Liver (tissue), 9 donors: ENCODE data around the gene DCST2. TPM values are rescaled to one million over a fixed set of nuclear protein-coding genes. Genes with fewer than 3 reads are reported as not detected.
A peak's percentile ranks its signal among the peaks of the same experiment; 100 is the strongest.

Source experiments
- DNase-seq: peaks from one replicate; pipeline ENCODE4 v3.0.0-alpha.2; 2017; ENCODE audit warnings: low spot score
- H3K27ac ChIP-seq, 2 donors: one replicate each; pipeline ENCODE4 v1.7.0; 2013; ENCODE audit warnings: inconsistent platforms in 2 of 2, low read length in 2 of 2, control low read depth in 1 of 2, low read depth in 1 of 2, mild to moderate bottlenecking in 1 of 2
- H3K27me3 ChIP-seq, 4 donors: one replicate each; pipeline versions ENCODE4 v1.6.1 to v1.7.0; 2013; ENCODE audit warnings: low read length in 3 of 4, inconsistent platforms in 1 of 4, mild to moderate bottlenecking in 1 of 4, moderate library complexity in 1 of 4; ENCODE audit not compliant: control insufficient read depth in 4 of 4, insufficient read depth in 4 of 4
- H3K36me3 ChIP-seq, 4 donors: one replicate each; pipeline versions ENCODE4 v1.6.1 to v1.7.0; 2013; ENCODE audit warnings: low read length in 3 of 4, mild to moderate bottlenecking in 3 of 4, low read depth in 1 of 4, moderate library complexity in 1 of 4; ENCODE audit not compliant: control insufficient read depth in 4 of 4, insufficient read depth in 3 of 4
- H3K4me1 ChIP-seq, 4 donors: one replicate each; pipeline versions ENCODE4 v1.6.1 to v1.7.0; 2013; ENCODE audit warnings: low read length in 3 of 4, mild to moderate bottlenecking in 3 of 4, moderate library complexity in 1 of 4; ENCODE audit not compliant: control insufficient read depth in 4 of 4, insufficient read depth in 4 of 4
- H3K4me3 ChIP-seq, 3 donors: one replicate each; pipeline versions ENCODE4 v1.6.1 to v1.7.0; 2013; ENCODE audit warnings: low read length in 3 of 3, control low read depth in 1 of 3, low read depth in 1 of 3, mild to moderate bottlenecking in 1 of 3
- H3K9ac ChIP-seq, 2 donors: one replicate each; pipeline ENCODE4 v1.7.0; 2013; ENCODE audit warnings: low read length in 2 of 2, mild to moderate bottlenecking in 2 of 2, moderate library complexity in 2 of 2, control low read depth in 1 of 2, low read depth in 1 of 2
- H3K9me3 ChIP-seq, 4 donors: one replicate each; pipeline versions ENCODE4 v1.6.1 to v1.7.0; 2013; ENCODE audit warnings: low read length in 3 of 4; ENCODE audit not compliant: control insufficient read depth in 4 of 4
- CTCF ChIP-seq: fragments of 150-350 bp; IDR thresholded peaks from 2 replicates; pipeline ENCODE4 v1.5.1; 2017; ENCODE audit warnings: improper control_type of control experiment, low read depth, low read length; ENCODE audit not compliant: missing input control
- EGR1 ChIP-seq, 2 donors: IDR thresholded peaks; 2 replicates each; pipeline ENCODE4 v1.6.1; 2016 to 2018; ENCODE audit warnings: antibody characterized with exemption in 2 of 2, low read depth in 2 of 2
- FOXA1 ChIP-seq: IDR thresholded peaks from 2 replicates; pipeline ENCODE4 v1.6.1; 2016; ENCODE audit warnings: antibody characterized with exemption
- FOXA2 ChIP-seq: IDR thresholded peaks from 2 replicates; pipeline ENCODE4 v1.6.1; 2016; ENCODE audit warnings: antibody characterized with exemption
- GABPA ChIP-seq, 2 donors: IDR thresholded peaks in 1 of 2; conservative IDR thresholded peaks in 1 of 2; 2 replicates each; pipeline ENCODE4 v1.6.1; 2016; ENCODE audit warnings: antibody characterized with exemption in 2 of 2, mild to moderate bottlenecking in 1 of 2, moderate library complexity in 1 of 2
- HNF4A ChIP-seq, 2 donors: conservative IDR thresholded peaks; 2 replicates each; pipeline ENCODE4 v1.6.1; 2016; ENCODE audit warnings: antibody characterized with exemption in 2 of 2, mild to moderate bottlenecking in 2 of 2
- JUND ChIP-seq, 2 donors: IDR thresholded peaks; 2 replicates each; pipeline ENCODE4 v1.6.1; 2016; ENCODE audit warnings: antibody characterized with exemption in 2 of 2
- NR2F2 ChIP-seq: IDR thresholded peaks from 2 replicates; pipeline ENCODE4 v1.6.1; 2016; ENCODE audit warnings: antibody characterized with exemption
- RAD21 ChIP-seq, 2 donors: IDR thresholded peaks; 2 replicates each; pipeline ENCODE4 v1.6.1; 2016; ENCODE audit warnings: antibody characterized with exemption in 2 of 2, mild to moderate bottlenecking in 2 of 2
- RXRA ChIP-seq, 2 donors: IDR thresholded peaks; 2 replicates each; pipeline ENCODE4 v1.6.1; 2017 to 2018; ENCODE audit warnings: antibody characterized with exemption in 2 of 2, mild to moderate bottlenecking in 1 of 2
- SP1 ChIP-seq: IDR thresholded peaks from 2 replicates; pipeline ENCODE4 v1.6.1; 2018; ENCODE audit warnings: antibody characterized with exemption, mild to moderate bottlenecking
- TAF1 ChIP-seq: conservative IDR thresholded peaks from 2 replicates; pipeline ENCODE4 v1.6.1; 2016; ENCODE audit warnings: antibody characterized with exemption, mild to moderate bottlenecking
- YY1 ChIP-seq: IDR thresholded peaks from 2 replicates; pipeline ENCODE4 v1.6.1; 2016; ENCODE audit warnings: antibody characterized with exemption, mild to moderate bottlenecking
- ZBTB33 ChIP-seq: IDR thresholded peaks from 2 replicates; pipeline ENCODE4 v1.6.1; 2016; ENCODE audit warnings: antibody characterized with exemption
- WGBS: extraction: QIAGEN DNeasy Blood & Tissue Kit; methylation state at CpG from one replicate; pipeline ENCODE4 v1.1.7; 2013; 5-methylcytosine and 5-hydroxymethylcytosine counted together
- polyA plus RNA-seq, 2 donors: library from polyadenylated mRNA; stranded (reverse) in 1 of 2; unstranded in 1 of 2; fragments of 200-250 nt in 1 of 2; fragments of >200 nt in 1 of 2; fragmentation: Nextera tagmentation in 1 of 2; extraction: Ambion mirVana in 1 of 2; gene quantifications; one replicate each; pipeline versions ENCODE4 v1.2.1 to v1.2.3, GENCODE V29; 2013 to 2015
- total RNA-seq, 2 donors: library from RNA; depleted of rRNA; stranded (reverse); fragments of >200 nt; gene quantifications; one replicate each; pipeline ENCODE4 v1.2.3, GENCODE V29; 2014
- TF ChIP-seq, protein P1 (sequence below): IDR thresholded peaks from 2 replicates; pipeline ENCODE4 v1.6.1; 2016; ENCODE audit warnings: antibody characterized with exemption, mild to moderate bottlenecking
- TF ChIP-seq, protein P2 (sequence below): IDR thresholded peaks from 2 replicates; pipeline ENCODE4 v1.6.1; 2016; ENCODE audit warnings: antibody characterized with exemption
- donor health status: healthy.
- donor health status: healthy.
- donor health status: healthy.
- donor health status: healthy.
- donor health status: healthy.

Gene DCST2
- total and polyA plus RNA-seq, 4 donors = 0.25 to 0.53 (median 0.27) TPM; not detected in 1

DNA sequence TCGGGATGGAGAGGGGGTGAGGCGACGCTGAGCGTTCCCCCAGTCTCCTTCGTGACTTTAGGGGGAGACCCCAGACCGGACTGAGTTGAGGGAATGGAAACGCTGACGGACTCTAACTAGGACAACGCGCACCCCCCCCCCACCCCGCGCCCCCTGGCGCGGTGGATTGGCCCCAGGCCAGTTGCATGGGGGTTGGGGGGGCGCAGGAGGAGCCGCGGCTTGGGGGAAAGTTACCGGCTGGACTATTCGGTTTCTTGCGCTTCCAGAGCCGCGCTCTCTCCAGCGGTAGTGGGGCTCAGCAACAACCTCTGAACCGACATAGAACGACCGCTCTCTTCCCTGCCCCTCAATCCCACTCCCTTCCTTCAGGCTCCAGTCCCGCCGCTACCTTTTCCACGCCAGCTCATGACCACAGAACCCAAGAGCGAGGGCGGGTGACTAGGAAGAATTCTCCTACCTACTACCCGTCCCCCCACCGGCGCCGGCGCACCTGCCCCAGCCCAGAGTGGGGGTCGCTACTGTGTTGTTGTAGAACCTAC is 30.3 kb downstream of the DCST2 start:
- Histone ChIP-seq H3K27ac (peak overlapping the region; percentile 87 to 99), H3K4me1 (peaks cover 30 to 67% (median 55%) of the 10 kb centered on the region in 4 donors), H3K9ac (peak overlapping the region; percentile 89 to 96), H3K9me3 (no peaks in the 10 kb centered on the region), H3K4me3 (peak overlapping the region; percentile 73 to 94 (median 91)), H3K27me3 (no peaks in the 10 kb centered on the region), H3K36me3 (no peaks in the 10 kb centered on the region)
- TF ChIP-seq NR2F2 (no peak), CTCF (no peak), FOXA2 (no peak), ZBTB33 (no peak), RXRA (IDR thresholded peaks at IDR 0.05) (no peak)
- DNase-seq = peak; percentile 55
- under 1% methylated on average over 37 of the region's 37 CpGs for WGBS

GRCh38 chr1:155002464-155003226 is 30.9 kb downstream of the DCST2 start, which contains the start of gene ZBTB7B:
Gene ZBTB7B, plus strand, starts transcription at chr1:155002802. Its CDS starts 11,859 bp downstream, at chr1:155014661.
- H3K27me3 ChIP-seq = no peaks in the 10 kb centered on the region
- peak within 1 kb of the TSS; percentile 73 to 94 (median 91) for H3K4me3 ChIP-seq
- H3K9me3 ChIP-seq = no peaks in the 10 kb centered on the region
- TF ChIP-seq YY1 (no peak), RAD21 (IDR thresholded peaks at IDR 0.05) (no peak), CTCF (no peak), NR2F2 (no peak), JUND (IDR thresholded peaks at IDR 0.05) (no peak), FOXA2 (no peak), SP1 (no peak), FOXA1 (no peak), TAF1 (no peak), EGR1 (IDR thresholded peaks at IDR 0.05; ENCODE audit: low read depth in 2 of 2) (no peak), GABPA (IDR thresholded peaks at IDR 0.05 in 1 of 2, conservative IDR thresholded peaks at IDR 0.05 in 1 of 2) (no peak), HNF4A (conservative IDR thresholded peaks at IDR 0.05) (no peak), ZBTB33 (no peak), RXRA (IDR thresholded peaks at IDR 0.05) (no peak)
- TF ChIP-seq, protein P1, sequence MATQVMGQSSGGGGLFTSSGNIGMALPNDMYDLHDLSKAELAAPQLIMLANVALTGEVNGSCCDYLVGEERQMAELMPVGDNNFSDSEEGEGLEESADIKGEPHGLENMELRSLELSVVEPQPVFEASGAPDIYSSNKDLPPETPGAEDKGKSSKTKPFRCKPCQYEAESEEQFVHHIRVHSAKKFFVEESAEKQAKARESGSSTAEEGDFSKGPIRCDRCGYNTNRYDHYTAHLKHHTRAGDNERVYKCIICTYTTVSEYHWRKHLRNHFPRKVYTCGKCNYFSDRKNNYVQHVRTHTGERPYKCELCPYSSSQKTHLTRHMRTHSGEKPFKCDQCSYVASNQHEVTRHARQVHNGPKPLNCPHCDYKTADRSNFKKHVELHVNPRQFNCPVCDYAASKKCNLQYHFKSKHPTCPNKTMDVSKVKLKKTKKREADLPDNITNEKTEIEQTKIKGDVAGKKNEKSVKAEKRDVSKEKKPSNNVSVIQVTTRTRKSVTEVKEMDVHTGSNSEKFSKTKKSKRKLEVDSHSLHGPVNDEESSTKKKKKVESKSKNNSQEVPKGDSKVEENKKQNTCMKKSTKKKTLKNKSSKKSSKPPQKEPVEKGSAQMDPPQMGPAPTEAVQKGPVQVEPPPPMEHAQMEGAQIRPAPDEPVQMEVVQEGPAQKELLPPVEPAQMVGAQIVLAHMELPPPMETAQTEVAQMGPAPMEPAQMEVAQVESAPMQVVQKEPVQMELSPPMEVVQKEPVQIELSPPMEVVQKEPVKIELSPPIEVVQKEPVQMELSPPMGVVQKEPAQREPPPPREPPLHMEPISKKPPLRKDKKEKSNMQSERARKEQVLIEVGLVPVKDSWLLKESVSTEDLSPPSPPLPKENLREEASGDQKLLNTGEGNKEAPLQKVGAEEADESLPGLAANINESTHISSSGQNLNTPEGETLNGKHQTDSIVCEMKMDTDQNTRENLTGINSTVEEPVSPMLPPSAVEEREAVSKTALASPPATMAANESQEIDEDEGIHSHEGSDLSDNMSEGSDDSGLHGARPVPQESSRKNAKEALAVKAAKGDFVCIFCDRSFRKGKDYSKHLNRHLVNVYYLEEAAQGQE = no peak
- TF ChIP-seq, protein P2, sequence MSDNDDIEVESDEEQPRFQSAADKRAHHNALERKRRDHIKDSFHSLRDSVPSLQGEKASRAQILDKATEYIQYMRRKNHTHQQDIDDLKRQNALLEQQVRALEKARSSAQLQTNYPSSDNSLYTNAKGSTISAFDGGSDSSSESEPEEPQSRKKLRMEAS = no peak
- H3K4me1 ChIP-seq = peaks cover 24 to 61% (median 51%) of the 10 kb centered on the region in 4 donors
- no peaks in the 10 kb centered on the region for H3K36me3 ChIP-seq
- peak within 1 kb of the TSS; percentile 97 to 99 for H3K27ac ChIP-seq
- DNase-seq = no peak
- WGBS = under 1% methylated on average over 34 of the region's 35 CpGs
- H3K9ac ChIP-seq = peak within 1 kb of the TSS; percentile 89 to 96
